Erythroblast (primary cell): ENCODE data around the gene COMMD10.

Experiments used
- GATA1 ChIP-seq: IDR thresholded peaks from 2 replicates; pipeline ENCODE4 v1.6.1; 2011; ENCODE audit warnings: low read depth, mild to moderate bottlenecking, control low read depth, low read length, moderate library complexity
- POLR2A ChIP-seq: IDR thresholded peaks from 2 replicates; pipeline ENCODE4 v1.6.1; 2011; ENCODE audit warnings: mild to moderate bottlenecking, low read length

GRCh38 chr5:116297296-116297814 lies 212.5 kb downstream of the COMMD10 start:
- TF ChIP-seq POLR2A (no peak), GATA1 (no peak)
